ENCODE measurements around the gene FIGN.

- TF ChIP-seq CTCF (conservative IDR thresholded peaks at IDR 0.05 in 1 of 2, IDR thresholded peaks at IDR 0.05 in 1 of 2; ENCODE audit: low read depth in 1 of 2, low read length in 2 of 2) (no peak), EZH2 (IDR thresholded peaks at IDR 0.05; ENCODE audit: low read length, missing control alignments) (no peak)
These were observed 97.9 kb downstream of the FIGN start for GRCh38 chr2:163637871-163638270.

All from fibroblast of lung (primary cell).